OCI-LY1 (cell line): ENCODE results near the gene KRT2.

Experiments
- EZH2 ChIP-seq: fragments of 200-600 bp; sonication (generic), shearing (Covaris generic); IDR thresholded peaks from 2 replicates; pipeline ENCODE4 v1.8.0; 2017; ENCODE audit warnings: borderline replicate concordance, mixed run types, mild to moderate bottlenecking, antibody characterized with exemption, low read length, moderate library complexity, mixed read lengths
- TF ChIP-seq, protein P1 (sequence below): fragments of 200-600 bp; sonication (generic), shearing (Covaris generic); IDR thresholded peaks from 2 replicates; pipeline ENCODE4 v1.5.1; 2017; ENCODE audit warnings: mild to moderate bottlenecking, antibody characterized with exemption, low read length, moderate library complexity, mixed read lengths

DNA sequence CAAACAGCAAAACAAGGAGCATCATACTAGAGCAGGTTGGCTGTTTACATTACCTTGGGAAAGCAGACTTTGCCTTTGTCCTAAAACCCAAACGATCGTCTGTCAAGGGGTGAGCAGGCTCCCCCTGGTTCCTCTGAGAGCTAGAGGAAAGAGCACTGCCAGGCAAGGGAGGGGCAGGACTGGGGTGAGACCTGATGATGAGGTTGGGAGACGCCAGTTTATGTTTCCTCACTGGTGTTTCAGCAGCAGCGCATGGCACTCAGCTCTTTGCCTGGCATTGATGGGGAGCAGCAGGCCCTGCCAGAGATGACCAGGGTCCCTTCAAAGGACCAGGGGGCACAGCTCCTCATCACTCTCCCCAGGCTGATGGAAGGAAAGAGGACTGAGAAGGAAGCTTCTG, 7.9 kb upstream of the KRT2 start:
- TF ChIP-seq, protein P1, sequence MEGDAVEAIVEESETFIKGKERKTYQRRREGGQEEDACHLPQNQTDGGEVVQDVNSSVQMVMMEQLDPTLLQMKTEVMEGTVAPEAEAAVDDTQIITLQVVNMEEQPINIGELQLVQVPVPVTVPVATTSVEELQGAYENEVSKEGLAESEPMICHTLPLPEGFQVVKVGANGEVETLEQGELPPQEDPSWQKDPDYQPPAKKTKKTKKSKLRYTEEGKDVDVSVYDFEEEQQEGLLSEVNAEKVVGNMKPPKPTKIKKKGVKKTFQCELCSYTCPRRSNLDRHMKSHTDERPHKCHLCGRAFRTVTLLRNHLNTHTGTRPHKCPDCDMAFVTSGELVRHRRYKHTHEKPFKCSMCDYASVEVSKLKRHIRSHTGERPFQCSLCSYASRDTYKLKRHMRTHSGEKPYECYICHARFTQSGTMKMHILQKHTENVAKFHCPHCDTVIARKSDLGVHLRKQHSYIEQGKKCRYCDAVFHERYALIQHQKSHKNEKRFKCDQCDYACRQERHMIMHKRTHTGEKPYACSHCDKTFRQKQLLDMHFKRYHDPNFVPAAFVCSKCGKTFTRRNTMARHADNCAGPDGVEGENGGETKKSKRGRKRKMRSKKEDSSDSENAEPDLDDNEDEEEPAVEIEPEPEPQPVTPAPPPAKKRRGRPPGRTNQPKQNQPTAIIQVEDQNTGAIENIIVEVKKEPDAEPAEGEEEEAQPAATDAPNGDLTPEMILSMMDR = no peak
- TF ChIP-seq EZH2 = no peak
